Smooth muscle cell (in vitro differentiated cells): ENCODE measurements around the gene PRPH2. TPM values are rescaled to one million over a fixed set of nuclear protein-coding genes. Genes with fewer than 3 reads are reported as not detected.

Experiments used
- DNase-seq: peaks from one replicate; lab custom pipeline; 2025; ENCODE audit not compliant: unreplicated experiment; lab: John Stamatoyannopoulos, UW
- H2AFZ ChIP-seq: fragments of 200-600 bp; sonication (generic); 2 replicates; pipeline ENCODE4 v1.6.0; 2016; ENCODE audit warnings: antibody characterized with exemption, low read depth, mild to moderate bottlenecking
- H3F3A ChIP-seq: fragments of 200-600 bp; sonication (generic); 2 replicates; pipeline ENCODE4 v1.6.0; 2017; ENCODE audit warnings: antibody characterized with exemption, low read depth
- H3K27ac ChIP-seq: fragments of 200-600 bp; sonication (generic); 2 replicates; pipeline ENCODE4 v1.5.1; 2016; ENCODE audit warnings: low read depth, mild to moderate bottlenecking
- H3K27me3 ChIP-seq: fragments of 200-600 bp; sonication (generic); 2 replicates; pipeline ENCODE4 v1.6.1; 2016; ENCODE audit warnings: low read depth, mild to moderate bottlenecking
- H3K36me3 ChIP-seq: fragments of 200-600 bp; sonication (generic); 2 replicates; pipeline ENCODE4 v1.5.1; 2016; ENCODE audit warnings: low read depth
- H3K4me1 ChIP-seq: fragments of 200-600 bp; sonication (generic); 2 replicates; pipeline ENCODE4 v1.5.1; 2016; ENCODE audit warnings: low read depth
- H3K4me2 ChIP-seq: fragments of 200-600 bp; sonication (generic); 2 replicates; pipeline ENCODE4 v1.6.0; 2016; ENCODE audit warnings: mild to moderate bottlenecking
- H3K4me3 ChIP-seq: fragments of 200-600 bp; sonication (generic); 2 replicates; pipeline ENCODE4 v1.5.1; 2016; ENCODE audit warnings: mild to moderate bottlenecking
- H3K79me2 ChIP-seq: fragments of 200-600 bp; sonication (generic); 2 replicates; pipeline ENCODE4 v1.6.0; 2016; ENCODE audit warnings: low read depth, mild to moderate bottlenecking
- H3K9ac ChIP-seq: fragments of 200-600 bp; sonication (generic); 2 replicates; pipeline ENCODE4 v1.6.0; 2016; ENCODE audit warnings: low read depth
- H3K9me3 ChIP-seq: fragments of 200-600 bp; sonication (generic); replicated peaks from 2 replicates; pipeline ENCODE4 v1.5.1; 2016; ENCODE audit warnings: low read depth
- H4K20me1 ChIP-seq: fragments of 200-600 bp; sonication (generic); 2 replicates; pipeline ENCODE4 v1.6.0; 2016; ENCODE audit warnings: low read depth
- CTCF ChIP-seq: fragments of 200-600 bp; sonication (generic); IDR thresholded peaks from 2 replicates; pipeline ENCODE4 v1.5.1; 2017; ENCODE audit warnings: borderline replicate concordance, mild to moderate bottlenecking, antibody characterized with exemption; ENCODE audit not compliant: insufficient read depth, poor library complexity, severe bottlenecking
- WGBS: methylation state at CpG from one replicate; pipeline ENCODE4 v1.1.7; 2016; ENCODE audit warnings: low lambda C conversion rate; 5-methylcytosine and 5-hydroxymethylcytosine counted together
- polyA plus RNA-seq: library from polyadenylated mRNA; unstranded; fragments of >200 nt; fragmentation: Nextera tagmentation; extraction: Ambion mirVana; gene quantifications from 2 replicates; pipeline ENCODE4 v1.2.1, GENCODE V29; 2016
- total RNA-seq: library from RNA; depleted of rRNA; stranded (reverse); fragments of >200 nt; gene quantifications from 2 replicates; pipeline ENCODE4 v1.2.3, GENCODE V29; 2014

The PRPH2 gene
- total RNA-seq (not detected in 2 replicates), polyA plus RNA-seq (0.07 TPM in 1 of 2 replicates, not detected in the other)

GRCh38 chr6:42722497-42722896 lies at the start of gene PRPH2:
PRPH2 (minus strand) TSS chr6:42722597; CDS start chr6:42722334, 263 bp downstream.
- no peak within 1 kb of the TSS for H3K9ac ChIP-seq
- no peak within 1 kb of the TSS for H3K4me3 ChIP-seq
- H3K79me2 ChIP-seq, result no peaks in the 10 kb centered on the region
- no peak within 1 kb of the TSS for H3K27ac ChIP-seq
- no peak for TF ChIP-seq CTCF
- H3F3A ChIP-seq, result no peaks in the 10 kb centered on the region
- no peaks in the 10 kb centered on the region for H3K4me1 ChIP-seq
- peaks cover 5% of the 10 kb centered on the region for H3K27me3 ChIP-seq
- H3K4me2 ChIP-seq, result no peak within 1 kb of the TSS
- H3K9me3 ChIP-seq, result no peaks in the 10 kb centered on the region
- DNase-seq, result no peak
- H3K36me3 ChIP-seq, result no peaks in the 10 kb centered on the region
- H4K20me1 ChIP-seq, result no peaks in the 10 kb centered on the region
- WGBS, result 88% methylated on average over 6 of the region's 6 CpGs
- H2AFZ ChIP-seq, result no peak within 1 kb of the TSS

GRCh38 chr6:42771741-42772100 lies 49.3 kb upstream of the PRPH2 start:
- WGBS, result 60% methylated on average over 3 of the region's 3 CpGs

DNA sequence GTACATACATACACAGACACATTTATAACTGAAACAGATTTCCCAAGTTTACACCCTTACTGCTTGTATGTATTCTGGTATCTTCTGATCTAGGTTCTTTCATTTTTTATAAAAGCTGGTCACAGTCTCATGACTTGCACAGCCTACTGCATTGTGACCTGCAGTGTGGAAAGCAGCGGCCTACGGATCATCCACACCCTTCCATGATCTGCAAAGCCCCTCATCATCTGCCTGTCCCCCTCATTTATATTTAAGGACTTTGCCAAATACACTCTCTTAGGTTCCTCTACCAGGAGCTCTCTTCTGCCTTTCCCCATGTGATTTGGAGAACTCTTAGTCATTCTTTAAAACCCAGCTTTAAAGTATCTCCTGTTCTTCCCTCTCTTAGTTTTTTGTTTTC lies 47.4 kb upstream of the PRPH2 start:
- H3F3A ChIP-seq, result no peaks in the 10 kb centered on the region
- no peak for DNase-seq
- H3K27me3 ChIP-seq, result peaks cover 4% of the 10 kb centered on the region
- H3K4me1 ChIP-seq, result peaks cover 11% of the 10 kb centered on the region
- H3K36me3 ChIP-seq, result no peaks in the 10 kb centered on the region
- no peak overlapping the region for H3K9ac ChIP-seq
- no peaks in the 10 kb centered on the region for H3K9me3 ChIP-seq
- WGBS, result 98% methylated on average over 2 of the region's 2 CpGs
- TF ChIP-seq CTCF, result no peak
- no peaks in the 10 kb centered on the region for H3K79me2 ChIP-seq
- no peak overlapping the region for H2AFZ ChIP-seq
- H3K27ac ChIP-seq, result no peak overlapping the region
- no peaks in the 10 kb centered on the region for H4K20me1 ChIP-seq
- H3K4me3 ChIP-seq, result no peak overlapping the region
- no peak overlapping the region for H3K4me2 ChIP-seq

More at GRCh38 chr6:42771741-42772100, 49.3 kb upstream of the PRPH2 start:
- Histone ChIP-seq H3K4me3 (no peak overlapping the region), H3K36me3 (no peaks in the 10 kb centered on the region), H2AFZ (no peak overlapping the region), H3K9me3 (no peaks in the 10 kb centered on the region), H3K27ac (no peak overlapping the region), H3K9ac (no peak overlapping the region), H3F3A (no peaks in the 10 kb centered on the region), H3K79me2 (no peaks in the 10 kb centered on the region), H3K4me2 (peak overlapping the region; percentile 81), H3K4me1 (peaks cover 11% of the 10 kb centered on the region), H4K20me1 (no peaks in the 10 kb centered on the region), H3K27me3 (peaks cover 4% of the 10 kb centered on the region)
- no peak for DNase-seq
- no peak for TF ChIP-seq CTCF

DNA sequence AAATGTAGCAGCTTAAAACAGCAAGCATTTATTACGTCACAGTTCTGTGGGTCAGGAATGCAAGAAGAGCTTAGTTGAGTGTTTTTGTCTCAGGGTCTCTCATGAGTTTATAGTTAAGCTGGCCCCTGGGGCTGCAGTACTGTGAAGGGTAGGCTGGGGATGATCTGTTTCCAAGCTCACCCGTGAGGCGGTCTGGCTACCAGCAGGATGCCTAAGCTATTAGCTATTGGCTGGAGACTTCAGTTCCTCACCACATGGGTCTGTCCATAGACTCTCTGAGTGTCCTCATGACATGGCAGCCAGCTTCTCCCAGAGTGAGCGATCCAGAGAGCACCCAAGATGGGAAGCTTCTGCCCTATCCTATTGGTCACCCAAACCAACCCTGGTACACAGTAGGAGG lies 46.7 kb upstream of the PRPH2 start:
- no peak overlapping the region for H2AFZ ChIP-seq
- WGBS, result 76% methylated on average over 4 of the region's 4 CpGs
- no peak for TF ChIP-seq CTCF
- H3K4me3 ChIP-seq, result no peak overlapping the region
- H3K36me3 ChIP-seq, result no peaks in the 10 kb centered on the region
- H3F3A ChIP-seq, result no peaks in the 10 kb centered on the region
- peaks cover 4% of the 10 kb centered on the region for H3K27me3 ChIP-seq
- peaks cover 11% of the 10 kb centered on the region for H3K4me1 ChIP-seq
- no peak overlapping the region for H3K9ac ChIP-seq
- no peaks in the 10 kb centered on the region for H3K79me2 ChIP-seq
- DNase-seq, result no peak
- no peaks in the 10 kb centered on the region for H3K9me3 ChIP-seq
- no peaks in the 10 kb centered on the region for H4K20me1 ChIP-seq
- no peak overlapping the region for H3K27ac ChIP-seq
- no peak overlapping the region for H3K4me2 ChIP-seq
